OCI-LY7 (cell line): ENCODE measurements around the gene PARD3. TPM values are rescaled to one million over a fixed set of nuclear protein-coding genes. Genes with fewer than 3 reads are reported as not detected.

Experiments
- BruUV-seq: library from RNA; stranded (reverse); fragments of 400-500 nt; replicated peaks from 2 replicates; lab custom pipeline; 2021; lab: Mats Ljungman, UMichigan
- CTCF ChIA-PET: fragments of 300-600 bp; sonication (Branson Sonifier 250); formaldehyde crosslinking; loops from one replicate; lab custom pipeline; 2022; ENCODE audit warnings: antibody characterized with exemption; ENCODE audit not compliant: unreplicated experiment; lab: Charles Lee
- POLR2A ChIA-PET: fragments of 300-600 bp; sonication (Branson Sonifier 250); formaldehyde crosslinking; loops from one replicate; lab custom pipeline; 2022; ENCODE audit warnings: antibody characterized with exemption; lab: Charles Lee
- DNase-seq: peaks from one replicate; pipeline ENCODE4 v3.0.0-alpha.2; 2015; ENCODE audit warnings: low spot score
- H2AFZ ChIP-seq: fragments of 200-600 bp; sonication (generic), shearing (Covaris generic); 2 replicates; pipeline ENCODE4 v1.6.1; 2014; ENCODE audit warnings: mild to moderate bottlenecking, antibody characterized with exemption, low read length, moderate library complexity
- H3K27ac ChIP-seq: fragments of 200-600 bp; sonication (generic); 2 replicates; pipeline ENCODE4 v1.5.1; 2014; ENCODE audit warnings: mixed run types, low read depth, mild to moderate bottlenecking, moderate library complexity, low read length, inconsistent platforms; ENCODE audit not compliant: poor library complexity, severe bottlenecking
- H3K36me3 ChIP-seq: fragments of 200-600 bp; sonication (generic); 2 replicates; pipeline ENCODE4 v1.6.1; 2014; ENCODE audit warnings: mild to moderate bottlenecking, antibody characterized with exemption, low read length, moderate library complexity, mixed read lengths; ENCODE audit not compliant: insufficient read depth
- H3K4me1 ChIP-seq: fragments of 200-600 bp; sonication (generic); 2 replicates; pipeline ENCODE4 v1.5.1; 2014; ENCODE audit warnings: mild to moderate bottlenecking, low read length; ENCODE audit not compliant: insufficient read depth, poor library complexity, severe bottlenecking
- H3K4me2 ChIP-seq: fragments of 200-600 bp; sonication (generic); 2 replicates; pipeline ENCODE4 v1.6.1; 2014; ENCODE audit warnings: mild to moderate bottlenecking, low read length
- H3K4me3 ChIP-seq: fragments of 200-600 bp; sonication (generic); 2 replicates; pipeline ENCODE4 v1.5.1; 2014; ENCODE audit warnings: mild to moderate bottlenecking, low read depth, low read length; ENCODE audit not compliant: poor library complexity, severe bottlenecking
- H3K79me2 ChIP-seq: fragments of 200-600 bp; sonication (generic); 2 replicates; pipeline ENCODE4 v1.6.1; 2016; ENCODE audit warnings: low read depth, mild to moderate bottlenecking, low read length, moderate library complexity, mixed read lengths; ENCODE audit not compliant: insufficient read depth
- H3K9me2 ChIP-seq: fragments of 200-600 bp; sonication (generic); 2 replicates; pipeline ENCODE4 v1.6.1; 2016; ENCODE audit warnings: mild to moderate bottlenecking, low read length, mixed read lengths; ENCODE audit not compliant: insufficient read depth
- H3K9me3 ChIP-seq: fragments of 200-600 bp; sonication (generic); 2 replicates; pipeline ENCODE4 v1.6.1; 2014; ENCODE audit warnings: mild to moderate bottlenecking, mixed run types, low read length, mixed read lengths
- H4K20me1 ChIP-seq: fragments of 200-600 bp; sonication (generic); 2 replicates; pipeline ENCODE4 v1.6.1; 2014; ENCODE audit warnings: mild to moderate bottlenecking, antibody characterized with exemption, low read length, moderate library complexity, mixed read lengths; ENCODE audit not compliant: insufficient read depth
- CTCF ChIP-seq: fragments of 200-600 bp; sonication (generic); conservative IDR thresholded peaks from 2 replicates; pipeline ENCODE4 v1.5.1; 2014; ENCODE audit warnings: mild to moderate bottlenecking, antibody characterized with exemption, low read length, moderate library complexity, mixed read lengths
- EZH2phosphoT487 ChIP-seq: fragments of 200-600 bp; sonication (generic); IDR thresholded peaks from 2 replicates; pipeline ENCODE4 v1.6.1; 2018; ENCODE audit warnings: low read depth, borderline replicate concordance, mild to moderate bottlenecking, mixed run types, antibody characterized with exemption, low read length, moderate library complexity, mixed read lengths
- intact Hi-C: fragments of 100-400 bp; cut with micrococcal nuclease; formaldehyde crosslinking; loops from one replicate; pipeline ENCODE4 v1.10.0; 2022; ENCODE audit not compliant: unreplicated experiment
- total RNA-seq, 2 experiments: library from RNA; depleted of rRNA in 1 of 2; stranded (reverse); fragments of >200 nt in 1 of 2; shearing (Covaris generic) in 1 of 2; gene quantifications; 2 replicates each; pipeline ENCODE4 v1.2.3, GENCODE V29; 2014 to 2022

Gene PARD3
- total RNA-seq, 2 experiments from 2014 or later = not detected

GRCh38 chr10:34195364-34196057 is 619.6 kb downstream of the PARD3 start:
- Histone ChIP-seq H3K9me2 (no peaks in the 10 kb centered on the region), H3K79me2 (no peaks in the 10 kb centered on the region), H3K4me3 (no peak overlapping the region), H3K4me2 (no peak overlapping the region), H3K4me1 (no peaks in the 10 kb centered on the region), H3K27ac (no peak overlapping the region), H3K9me3 (no peaks in the 10 kb centered on the region), H3K36me3 (no peaks in the 10 kb centered on the region), H4K20me1 (no peaks in the 10 kb centered on the region), H2AFZ (no peak overlapping the region)
- ChIA-PET POLR2A (interaction anchor here (0.5 kb wide), 1 partner anchor 10 kb away, joined by 3 read pairs; no protein-coding TSS in a partner anchor), CTCF (no interaction called here)
- BruUV-seq = no TSS peak
- no peak for TF ChIP-seq EZH2phosphoT487
- TF ChIP-seq CTCF = no peak
- no peak for DNase-seq
- intact Hi-C loops = no loop called here

GRCh38 chr10:34193931-34194626 is 621.0 kb downstream of the PARD3 start:
- BruUV-seq = no TSS peak
- Histone ChIP-seq H3K4me3 (no peak overlapping the region), H4K20me1 (no peaks in the 10 kb centered on the region), H3K9me3 (no peaks in the 10 kb centered on the region), H2AFZ (no peak overlapping the region), H3K36me3 (no peaks in the 10 kb centered on the region), H3K27ac (no peak overlapping the region), H3K4me2 (no peak overlapping the region), H3K9me2 (no peaks in the 10 kb centered on the region), H3K4me1 (no peaks in the 10 kb centered on the region), H3K79me2 (no peaks in the 10 kb centered on the region)
- ChIA-PET CTCF (no interaction called here), POLR2A (no interaction called here)
- no peak for DNase-seq
- no peak for TF ChIP-seq EZH2phosphoT487
- TF ChIP-seq CTCF = no peak
- intact Hi-C loops = no loop called here

GRCh38 chr10:34192646-34193045 is 622.5 kb downstream of the PARD3 start:
- ChIA-PET CTCF (no interaction called here), POLR2A (no interaction called here)
- H4K20me1 ChIP-seq = no peaks in the 10 kb centered on the region
- DNase-seq = no peak
- H3K27ac ChIP-seq = no peak overlapping the region
- no peaks in the 10 kb centered on the region for H3K9me3 ChIP-seq
- H3K4me1 ChIP-seq = no peaks in the 10 kb centered on the region
- intact Hi-C loops = no loop called here
- H3K9me2 ChIP-seq = no peaks in the 10 kb centered on the region
- no peak overlapping the region for H3K4me2 ChIP-seq
- no peak for TF ChIP-seq EZH2phosphoT487
- TF ChIP-seq CTCF = no peak
- no TSS peak for BruUV-seq
- no peaks in the 10 kb centered on the region for H3K36me3 ChIP-seq
- H3K4me3 ChIP-seq = no peak overlapping the region
- H3K79me2 ChIP-seq = no peaks in the 10 kb centered on the region
- H2AFZ ChIP-seq = no peak overlapping the region
